HG02870 (cell line): Measurements from ENCODE around the gene AACS.

Source experiments
- ATAC-seq: cut with Tn5 transposase; IDR thresholded peaks from one replicate; pipeline ENCODE4 v1.9.1; 2021; ENCODE audit warnings: mild to moderate bottlenecking, moderate library complexity; ENCODE audit not compliant: unreplicated experiment

Gene AACS

GRCh38 chr12:125149160-125150108 is 84.2 kb downstream of the AACS start:
- peak; percentile 91 for ATAC-seq

DNA sequence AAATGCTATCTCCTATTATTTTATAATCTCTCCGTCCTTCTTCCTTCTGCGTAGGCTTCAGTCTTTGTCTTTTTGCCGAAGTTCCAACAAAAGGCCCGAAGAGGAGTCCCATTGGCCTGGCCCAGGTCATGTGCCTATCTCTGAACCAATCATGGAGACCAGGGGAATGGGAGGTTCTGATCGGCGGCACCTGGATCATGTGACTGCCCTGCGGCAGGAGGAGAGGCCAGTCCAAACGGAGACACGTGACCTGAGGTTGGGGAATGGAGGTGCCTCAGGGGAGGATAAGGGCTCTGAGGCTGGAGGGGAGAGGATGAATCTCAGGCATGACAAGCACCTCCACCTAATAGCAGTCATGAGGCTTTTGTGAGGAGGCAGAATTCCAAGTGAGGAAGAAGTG is 86.0 kb downstream of the AACS start:
- no peak for ATAC-seq

DNA sequence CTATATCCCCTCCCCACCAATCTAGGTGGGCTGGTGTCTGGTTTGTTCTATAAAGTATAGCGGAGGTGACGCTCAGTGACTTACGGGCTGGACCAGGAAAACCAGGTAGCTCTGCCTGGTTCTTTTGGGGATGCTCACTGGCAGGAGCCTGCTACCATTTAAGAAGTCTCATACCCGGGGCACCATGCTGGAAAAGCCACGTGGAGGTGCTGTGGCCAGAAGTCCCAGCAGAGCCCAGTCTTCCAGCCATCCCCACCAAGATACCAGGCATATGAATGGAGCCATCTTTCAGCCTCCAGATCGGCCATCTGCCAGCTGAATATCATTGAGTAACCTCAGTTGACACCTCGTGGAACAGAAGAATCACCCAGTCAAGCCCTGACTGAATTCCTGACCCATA is 87.2 kb downstream of the AACS start:
- ATAC-seq, result no peak

DNA sequence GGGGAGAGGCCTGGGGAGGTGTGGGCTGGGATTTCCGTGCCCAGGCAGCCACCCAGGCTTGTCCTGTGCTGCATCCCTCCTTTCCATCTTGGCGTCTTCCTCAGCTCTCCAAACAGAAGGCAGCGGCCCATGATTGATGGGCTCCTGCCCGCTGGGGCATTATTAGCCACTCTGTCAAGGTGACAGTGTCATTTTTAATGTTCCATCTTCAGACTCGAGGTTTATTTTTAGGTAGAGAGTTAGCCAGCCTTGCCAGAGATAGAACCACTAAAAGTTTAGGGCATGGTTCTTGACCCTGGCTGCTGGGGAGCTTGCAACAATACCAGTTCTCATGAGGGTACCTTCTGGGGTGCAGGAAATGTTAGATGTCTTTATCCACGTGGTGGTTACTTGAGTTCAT is 90.1 kb downstream of the AACS start:
- no peak for ATAC-seq

- no peak for ATAC-seq
These were observed 91.9 kb downstream of the AACS start for GRCh38 chr12:125157177-125157576.

DNA sequence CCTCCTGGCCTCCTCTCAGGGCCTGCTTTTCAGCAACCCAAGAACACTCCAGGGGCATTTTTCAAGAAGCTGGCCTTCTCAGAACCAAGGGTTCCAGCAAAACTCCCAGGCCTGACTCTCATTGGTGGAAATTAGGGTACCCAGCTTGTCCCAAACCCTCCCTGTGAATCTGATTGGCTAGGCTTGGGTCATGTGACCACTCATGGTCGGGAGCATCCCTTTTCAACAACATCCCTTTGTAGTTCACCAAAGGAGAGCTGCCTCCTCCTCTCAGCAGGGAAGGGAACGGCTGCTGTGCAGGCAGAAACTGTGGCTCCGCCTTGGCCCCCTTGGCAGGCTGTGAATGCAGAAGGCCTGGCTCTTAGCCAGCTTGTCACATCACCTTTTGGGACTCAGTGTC is 94.5 kb downstream of the AACS start:
- no peak for ATAC-seq

DNA sequence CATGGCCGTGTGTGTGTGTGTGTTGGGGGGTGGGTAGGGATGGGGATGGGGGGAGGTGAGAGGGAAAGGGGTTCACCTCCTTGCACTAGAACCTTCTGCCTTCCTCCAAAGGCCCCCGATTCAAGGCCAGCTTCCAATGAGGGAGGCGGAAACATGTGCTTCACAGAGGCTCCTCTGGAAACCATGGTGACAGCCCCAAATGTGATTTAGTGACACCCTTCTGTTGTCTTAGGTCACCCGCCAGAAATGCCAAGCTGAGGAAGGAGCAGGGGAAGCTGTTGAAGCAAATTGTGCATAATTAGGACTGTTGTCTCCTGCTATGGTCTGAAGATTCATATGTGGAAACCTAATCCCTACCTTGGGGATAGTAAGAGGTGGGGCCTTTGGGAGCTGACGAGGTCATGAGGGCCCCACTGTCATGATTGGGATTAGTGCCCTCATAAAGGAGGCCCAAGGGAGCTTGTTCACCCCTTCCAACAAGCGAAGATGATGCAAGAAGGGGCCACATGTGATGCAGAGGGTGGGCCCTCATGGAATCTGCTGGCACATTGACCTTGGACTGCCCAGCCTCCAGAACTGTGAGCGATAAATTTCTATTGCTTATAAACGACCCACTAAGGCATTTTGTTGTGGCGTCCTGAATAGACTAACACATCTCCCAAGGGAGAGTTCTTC is 95.2 kb downstream of the AACS start:
- ATAC-seq, result no peak

- ATAC-seq, result no peak
These were observed 96.4 kb downstream of the AACS start for GRCh38 chr12:125161712-125162022.

DNA sequence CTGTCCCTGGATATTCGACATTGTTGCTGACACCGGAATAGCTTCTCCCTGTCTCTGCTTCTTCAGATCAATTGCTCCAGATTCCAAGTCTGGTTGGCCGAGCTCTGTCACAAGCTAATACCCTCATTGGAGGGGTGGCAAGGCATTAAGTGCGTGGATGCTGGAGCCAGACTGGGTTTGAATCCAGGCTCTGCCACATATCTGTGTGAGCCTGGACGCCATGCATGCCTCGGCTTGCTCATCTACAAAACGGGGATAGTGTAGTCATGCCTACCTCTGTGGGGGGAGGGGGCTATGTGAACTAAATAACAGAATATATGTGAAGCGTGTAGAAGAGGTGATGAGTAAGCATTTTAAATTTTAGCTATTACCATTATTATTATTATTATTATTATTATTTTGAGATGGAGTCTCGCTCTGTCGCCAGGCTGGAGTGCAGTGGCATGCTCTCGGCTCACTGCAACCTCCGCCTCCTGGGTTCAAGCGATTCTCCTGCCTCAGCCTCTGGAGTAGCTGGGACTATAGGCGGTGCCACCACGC is 97.3 kb downstream of the AACS start:
- ATAC-seq, result no peak

DNA sequence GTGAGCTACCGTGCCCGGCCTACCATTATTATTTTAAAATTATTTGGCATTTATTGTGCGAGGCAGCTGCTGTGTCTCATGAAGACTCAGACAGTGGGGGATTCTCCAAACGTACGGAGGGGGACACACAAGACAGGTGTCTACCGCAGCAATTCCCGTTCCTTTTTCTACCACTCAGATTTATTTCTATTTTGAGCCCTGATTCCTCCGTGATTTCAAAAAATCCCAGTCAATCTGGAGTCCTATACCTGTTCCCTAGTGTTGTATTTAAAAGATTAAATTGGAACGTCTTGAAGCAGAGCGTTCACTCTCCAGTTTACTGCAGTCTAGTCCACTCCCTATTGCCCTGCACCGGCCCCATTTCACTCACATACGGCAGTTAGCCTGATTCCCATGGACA is 97.9 kb downstream of the AACS start:
- no peak for ATAC-seq

DNA sequence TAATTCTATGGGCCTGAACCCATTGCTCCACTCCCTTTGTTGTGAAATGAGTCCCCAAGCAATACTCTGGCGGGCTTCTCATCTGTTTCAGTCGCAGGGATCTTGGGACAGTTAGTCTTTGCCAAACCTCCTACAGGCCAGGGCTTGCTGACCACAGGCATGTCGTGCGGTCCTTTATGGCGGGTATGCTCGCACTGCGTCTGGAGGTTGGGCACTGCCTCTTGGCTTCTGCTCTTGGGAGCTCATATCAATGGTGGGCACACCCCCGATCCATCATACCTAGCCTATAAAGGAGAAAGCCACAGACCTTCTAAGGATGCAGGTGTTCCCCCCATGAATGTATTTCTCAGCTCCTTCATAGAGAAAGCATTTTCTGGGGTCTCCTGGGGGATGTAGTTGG is 99.3 kb downstream of the AACS start:
- ATAC-seq, result no peak

DNA sequence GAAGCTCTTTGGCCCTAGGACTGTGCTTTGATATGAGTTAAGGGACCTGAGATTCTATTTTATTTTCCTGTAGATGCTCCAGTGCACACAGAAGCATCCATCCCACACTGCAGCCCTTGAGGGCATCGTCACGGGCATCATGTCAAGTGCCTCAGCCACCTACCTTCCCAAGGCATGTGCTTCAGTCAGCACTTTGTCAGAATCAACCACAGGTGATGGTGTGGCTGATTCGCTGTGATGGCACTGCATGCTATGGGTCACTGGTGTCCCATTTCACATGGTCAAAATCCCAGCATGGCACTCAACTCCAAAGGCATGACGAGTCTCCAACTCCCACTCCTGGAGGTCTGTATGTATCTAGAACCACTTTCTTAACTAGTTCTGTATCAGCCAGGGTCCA is 100.8 kb downstream of the AACS start:
- ATAC-seq, result no peak

GRCh38 chr12:125167658-125168057 is 102.4 kb downstream of the AACS start:
- no peak for ATAC-seq

- no peak for ATAC-seq
These were observed 104.2 kb downstream of the AACS start for GRCh38 chr12:125169451-125169850.

DNA sequence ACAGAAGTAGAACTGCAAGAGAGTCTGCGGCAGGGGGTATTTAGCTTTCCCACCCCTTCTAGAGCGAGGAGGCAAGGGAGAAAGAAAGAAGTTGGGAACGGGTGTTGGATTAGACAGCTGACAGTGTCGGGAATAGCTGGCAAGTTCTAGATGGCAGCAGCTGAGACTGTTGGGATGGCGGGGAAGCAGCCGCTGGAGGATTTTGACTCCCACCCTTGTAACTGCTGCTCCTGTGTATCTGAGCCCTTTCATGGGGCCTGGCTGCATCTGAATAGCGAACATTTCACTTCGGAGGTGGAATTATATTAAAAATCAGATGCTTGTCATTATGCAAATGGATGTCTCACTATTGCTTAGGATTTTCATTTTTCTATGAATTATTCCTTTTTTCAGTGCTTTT is 104.6 kb downstream of the AACS start:
- ATAC-seq, result no peak

DNA sequence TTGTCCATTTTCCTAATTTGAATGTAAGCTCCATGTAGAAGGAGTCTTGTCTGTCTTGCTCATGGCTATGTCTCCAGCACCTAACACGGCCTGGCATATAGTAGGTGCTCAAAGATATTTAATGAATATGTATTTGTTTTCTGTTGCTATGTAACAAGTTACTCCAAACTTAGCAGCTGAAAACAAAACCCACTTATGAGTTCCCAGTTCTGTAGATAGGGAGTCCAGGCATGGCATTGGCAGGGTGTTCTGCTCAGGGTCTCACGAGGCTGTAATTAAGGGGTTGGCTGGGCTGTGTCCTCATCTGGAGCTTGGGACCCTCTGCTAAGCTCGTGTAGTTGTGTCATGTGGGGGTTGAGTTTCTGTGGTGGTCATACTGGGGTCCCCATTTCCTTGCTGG is 106.0 kb downstream of the AACS start:
- no peak for ATAC-seq

GRCh38 chr12:125172231-125172850 is 107.1 kb downstream of the AACS start:
- no peak for ATAC-seq

GRCh38 chr12:125175576-125175975 is 110.3 kb downstream of the AACS start:
- ATAC-seq, result no peak

DNA sequence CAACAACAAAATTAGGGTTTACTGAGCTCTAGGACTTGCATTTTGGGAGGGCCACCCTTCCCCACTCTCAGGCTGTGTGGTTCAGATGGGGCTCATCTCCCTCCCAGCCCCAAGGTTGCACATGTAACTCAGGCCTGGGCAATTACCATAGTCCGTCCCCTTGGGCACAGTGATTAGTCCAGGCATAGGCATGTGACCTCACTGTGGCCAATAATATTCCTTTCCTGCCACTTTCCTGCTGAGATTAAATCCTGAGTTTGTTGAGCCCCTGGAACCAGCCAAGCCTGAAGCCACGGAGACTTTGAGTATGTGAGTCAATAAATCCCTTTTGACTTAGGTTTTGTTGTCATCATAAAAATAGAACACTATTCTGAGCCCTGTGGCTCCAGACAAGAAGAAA is 113.0 kb downstream of the AACS start:
- no peak for ATAC-seq

- no peak for ATAC-seq
These were observed 114.9 kb downstream of the AACS start for GRCh38 chr12:125180144-125180543.

DNA sequence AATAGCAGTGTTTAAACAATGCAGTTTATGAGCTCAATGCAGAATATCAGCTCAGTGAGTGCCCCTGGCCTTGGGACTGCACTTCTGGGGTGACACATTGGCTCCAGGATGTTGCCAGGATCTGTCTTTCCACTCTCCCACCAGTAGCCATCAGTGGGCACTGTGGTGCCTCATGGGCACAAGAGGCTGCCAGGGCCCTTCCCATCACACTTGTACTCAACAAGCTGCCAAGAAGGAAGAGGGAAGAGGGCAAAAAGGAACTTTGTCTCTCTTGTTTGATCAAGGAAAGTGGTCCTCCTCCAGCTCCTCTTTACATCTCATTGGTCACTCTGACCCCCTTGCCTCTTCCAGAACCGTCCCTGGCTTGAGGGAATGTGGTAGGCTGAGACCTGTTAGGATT is 115.9 kb downstream of the AACS start:
- no peak for ATAC-seq
